Transverse colon (tissue), 4 donors: Measurements from ENCODE around the gene MEGF11. TPM values are rescaled to one million over a fixed set of nuclear protein-coding genes. Genes with fewer than 3 reads are reported as not detected.

Source experiments
- DNase-seq: peaks from one replicate; pipeline ENCODE4 v3.0.0-alpha.2; 2019
- H3K27ac ChIP-seq, 4 donors: fragments of 200-600 bp; sonication (generic); 2 replicates each; pipeline ENCODE4 v1.5.1; 2016 to 2018; ENCODE audit warnings: inconsistent platforms in 4 of 4
- H3K27me3 ChIP-seq: fragments of 200-600 bp; sonication (generic); 2 replicates; pipeline ENCODE4 v1.5.1; 2017; ENCODE audit warnings: inconsistent platforms
- H3K36me3 ChIP-seq, 4 donors: fragments of 200-600 bp; sonication (generic); 2 replicates each; pipeline ENCODE4 v1.5.1; 2017 to 2019; ENCODE audit warnings: inconsistent platforms in 4 of 4
- H3K4me1 ChIP-seq, 4 donors: fragments of 200-600 bp; sonication (generic); 2 replicates each; pipeline ENCODE4 v1.5.1; 2017 to 2020; ENCODE audit warnings: inconsistent platforms in 4 of 4
- H3K4me3 ChIP-seq, 4 donors: fragments of 200-600 bp; sonication (generic); 1 replicate in 1 of 4; 2 replicates in 3 of 4; pipeline versions ENCODE4 v1.5.1 to v1.6.1; 2017 to 2019; ENCODE audit warnings: inconsistent platforms in 4 of 4
- H3K9me3 ChIP-seq, 2 donors: fragments of 200-600 bp; sonication (generic); 2 replicates each; pipeline ENCODE4 v1.5.1; 2017 to 2019; ENCODE audit warnings: inconsistent platforms in 2 of 2
- EP300 ChIP-seq: sonication (generic); formaldehyde crosslinking; IDR thresholded peaks from one replicate; pipeline ENCODE4 v1.6.1; 2017; ENCODE audit warnings: antibody characterized with exemption, low read depth
- POLR2A ChIP-seq: fragments of 450-650 bp; IDR thresholded peaks from one replicate; pipeline ENCODE4 v1.6.1; 2016; ENCODE audit warnings: antibody characterized with exemption, mild to moderate bottlenecking, moderate library complexity
- POLR2AphosphoS5 ChIP-seq, 3 donors: sonication (generic); formaldehyde crosslinking; IDR thresholded peaks; one replicate each; pipeline ENCODE4 v1.6.1; 2016; ENCODE audit warnings: antibody characterized with exemption in 3 of 3
- WGBS, 2 donors: methylation state at CpG; one replicate each; pipeline ENCODE4 v1.1.5; 2018; ENCODE audit warnings: low coverage in 1 of 2; 5-methylcytosine and 5-hydroxymethylcytosine counted together
- in situ Hi-C, 4 donors: fragments of 200-750 bp; cut with MboI; loops; one replicate each; pipeline versions ENCODE4 v1.15.0 to v1.15.1; 2017; ENCODE audit warnings: low sequenced_read_pairs in 3 of 4, low pct_ligation_motif_present in 1 of 4, low pct_unique_long_range_greater_than_20kb in 1 of 4
- intact Hi-C: fragments of 100-400 bp; cut with DNase I; formaldehyde crosslinking; loops from one replicate; pipeline ENCODE4 v1.15.1; 2023; ENCODE audit warnings: low total_unique reads
- total RNA-seq, 4 donors: library from RNA; depleted of rRNA; stranded (reverse); fragments of >200 nt; gene quantifications; one replicate each; pipeline ENCODE4 v1.1.0, GENCODE V29; 2016
- TF ChIP-seq, protein P1 (sequence below), 5 experiments: fragments of 200-600 bp in 3 of 5; fragments of 450-650 bp in 2 of 5; sonication (generic) in 3 of 5; IDR thresholded peaks; 1 replicate in 2 of 5; 2 replicates in 3 of 5; pipeline ENCODE4 v1.5.1; 2016 to 2017; ENCODE audit warnings: antibody characterized with exemption in 5 of 5, inconsistent platforms in 3 of 5, mild to moderate bottlenecking in 2 of 5, moderate library complexity in 1 of 5

Gene MEGF11
- total RNA-seq, 4 donors from 2014 or later = 0.16 TPM; not detected in 3

GRCh38 chr15:66078929-66079275, 174.6 kb downstream of the MEGF11 start:
- no peaks in the 10 kb centered on the region for H3K9me3 ChIP-seq
- H3K27ac ChIP-seq = no peak overlapping the region
- 72% methylated on average over 5 of the region's 5 CpGs; no CpG with 5 or more reads in 1 of the 2 donors for WGBS, 2 donors
- H3K36me3 ChIP-seq = no peaks in the 10 kb centered on the region
- peaks cover 9% of the 10 kb centered on the region for H3K27me3 ChIP-seq
- H3K4me3 ChIP-seq = no peak overlapping the region
- in situ Hi-C loops (no loop called here), intact Hi-C loops (no loop called here)
- H3K4me1 ChIP-seq = peaks cover 0 to 9% (median 5%) of the 10 kb centered on the region in 4 donors
- DNase-seq = no peak
- no peak for TF ChIP-seq POLR2AphosphoS5 (IDR thresholded peaks at IDR 0.05)
- TF ChIP-seq, protein P1, sequence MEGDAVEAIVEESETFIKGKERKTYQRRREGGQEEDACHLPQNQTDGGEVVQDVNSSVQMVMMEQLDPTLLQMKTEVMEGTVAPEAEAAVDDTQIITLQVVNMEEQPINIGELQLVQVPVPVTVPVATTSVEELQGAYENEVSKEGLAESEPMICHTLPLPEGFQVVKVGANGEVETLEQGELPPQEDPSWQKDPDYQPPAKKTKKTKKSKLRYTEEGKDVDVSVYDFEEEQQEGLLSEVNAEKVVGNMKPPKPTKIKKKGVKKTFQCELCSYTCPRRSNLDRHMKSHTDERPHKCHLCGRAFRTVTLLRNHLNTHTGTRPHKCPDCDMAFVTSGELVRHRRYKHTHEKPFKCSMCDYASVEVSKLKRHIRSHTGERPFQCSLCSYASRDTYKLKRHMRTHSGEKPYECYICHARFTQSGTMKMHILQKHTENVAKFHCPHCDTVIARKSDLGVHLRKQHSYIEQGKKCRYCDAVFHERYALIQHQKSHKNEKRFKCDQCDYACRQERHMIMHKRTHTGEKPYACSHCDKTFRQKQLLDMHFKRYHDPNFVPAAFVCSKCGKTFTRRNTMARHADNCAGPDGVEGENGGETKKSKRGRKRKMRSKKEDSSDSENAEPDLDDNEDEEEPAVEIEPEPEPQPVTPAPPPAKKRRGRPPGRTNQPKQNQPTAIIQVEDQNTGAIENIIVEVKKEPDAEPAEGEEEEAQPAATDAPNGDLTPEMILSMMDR (IDR thresholded peaks at IDR 0.05) = no peak
- no peak for TF ChIP-seq POLR2A
- TF ChIP-seq EP300 = no peak

DNA sequence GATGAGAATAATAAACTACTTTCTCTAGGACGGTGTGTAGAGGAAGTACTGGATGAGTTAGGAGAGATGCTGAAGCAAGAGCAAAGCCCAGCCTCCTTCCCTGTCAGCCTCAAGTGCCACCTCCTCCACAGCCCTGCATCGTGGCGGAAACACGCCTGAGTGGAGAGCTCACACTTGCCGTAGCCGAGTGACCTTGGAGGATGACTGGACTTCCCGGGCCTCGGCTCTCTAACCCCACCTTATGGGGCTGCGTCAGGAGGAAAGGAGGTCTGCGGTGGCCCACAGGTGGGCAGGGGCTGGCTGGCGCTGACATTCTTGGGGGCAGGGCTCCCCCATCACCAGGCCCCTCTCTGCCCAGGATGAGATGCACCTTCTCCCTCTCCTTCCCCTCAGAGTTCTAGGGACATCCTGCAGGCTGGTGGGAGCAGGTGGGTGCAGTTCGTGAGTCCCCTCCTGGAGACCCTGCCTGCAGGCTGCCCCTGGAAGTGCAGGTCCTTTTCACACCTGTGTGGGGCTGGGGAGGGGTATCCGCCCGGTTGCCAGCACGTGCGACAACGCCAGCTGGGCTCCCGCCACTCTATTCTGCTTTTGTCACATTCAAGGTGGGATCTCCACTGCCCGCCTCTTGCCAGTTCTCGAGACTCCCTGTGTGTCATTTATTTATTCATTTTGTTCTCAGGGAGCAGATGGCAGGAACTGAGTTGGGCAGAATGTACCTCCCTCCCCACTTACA, 175.2 kb downstream of the MEGF11 start:
- H3K4me1 ChIP-seq = peaks cover 0 to 9% (median 5%) of the 10 kb centered on the region in 4 donors
- in situ Hi-C loops = no loop called here
- no peaks in the 10 kb centered on the region for H3K36me3 ChIP-seq
- no peak overlapping the region for H3K27ac ChIP-seq
- H3K9me3 ChIP-seq = no peaks in the 10 kb centered on the region
- intact Hi-C loops = no loop called here
- H3K4me3 ChIP-seq = no peak overlapping the region
- TF ChIP-seq EP300 = no peak
- TF ChIP-seq POLR2A = no peak
- no peak for TF ChIP-seq POLR2AphosphoS5 (IDR thresholded peaks at IDR 0.05)
- DNase-seq = no peak
- H3K27me3 ChIP-seq = peaks cover 9% of the 10 kb centered on the region
- 0 to 70% methylated on average over 1 to 13 of the region's 20 CpGs for WGBS, 2 donors

- in situ Hi-C loops = no loop called here
- Histone ChIP-seq H3K27me3 (peaks cover 9% of the 10 kb centered on the region), H3K4me3 (no peak overlapping the region), H3K36me3 (no peaks in the 10 kb centered on the region), H3K9me3 (no peaks in the 10 kb centered on the region), H3K27ac (no peak overlapping the region), H3K4me1 (peaks cover 0 to 9% (median 5%) of the 10 kb centered on the region in 4 donors)
- intact Hi-C loops = no loop called here
- WGBS, 2 donors = 60 to 84% methylated on average over 1 to 6 of the region's 6 CpGs
- DNase-seq = no peak
- TF ChIP-seq POLR2AphosphoS5 (IDR thresholded peaks at IDR 0.05) = no peak
These were observed 176.3 kb downstream of the MEGF11 start for GRCh38 chr15:66077320-66077663.

DNA sequence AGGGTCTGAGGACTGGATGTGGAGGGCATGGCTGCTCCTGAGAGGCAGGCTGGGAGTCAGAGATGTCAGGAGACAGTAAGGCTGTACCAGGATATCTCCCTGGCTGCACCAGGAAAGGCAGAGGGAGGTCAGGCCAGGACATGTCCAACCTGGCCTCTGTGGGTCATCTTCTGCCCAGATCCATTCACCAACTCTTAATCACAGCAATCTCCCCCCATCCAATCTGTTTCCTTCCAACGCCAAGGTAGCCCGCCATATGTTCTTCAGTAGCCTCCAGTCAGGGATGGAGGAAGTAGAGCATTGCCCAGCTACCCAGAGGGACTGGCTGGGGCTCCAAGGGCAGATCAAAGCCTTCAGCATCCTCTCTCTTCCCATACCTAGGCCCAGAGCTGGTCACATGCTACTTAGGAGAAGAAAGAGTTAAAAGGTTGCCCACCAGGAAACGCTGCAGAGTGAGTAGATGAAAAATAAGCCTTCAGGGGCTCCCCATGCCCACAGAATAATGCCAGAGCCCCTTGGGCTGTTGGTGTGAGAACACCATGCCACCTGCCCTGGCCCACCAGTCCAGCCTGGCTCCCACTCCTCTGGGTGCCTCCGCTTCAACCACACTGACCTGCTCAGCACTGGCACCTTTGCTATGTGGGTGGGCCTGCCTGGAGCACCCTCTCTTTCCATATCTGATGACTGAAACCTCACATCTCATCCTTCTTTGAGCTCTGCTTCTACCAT, 176.8 kb downstream of the MEGF11 start:
- 86 to 100% methylated on average over 2 to 4 of the region's 4 CpGs for WGBS, 2 donors
- H3K4me3 ChIP-seq = no peak overlapping the region
- no peak overlapping the region for H3K27ac ChIP-seq
- peaks cover 9% of the 10 kb centered on the region for H3K27me3 ChIP-seq
- in situ Hi-C loops = no loop called here
- no peaks in the 10 kb centered on the region for H3K36me3 ChIP-seq
- H3K4me1 ChIP-seq = peaks cover 0 to 9% (median 5%) of the 10 kb centered on the region in 4 donors
- H3K9me3 ChIP-seq = no peaks in the 10 kb centered on the region
- no peak for TF ChIP-seq EP300
- TF ChIP-seq, protein P1 (IDR thresholded peaks at IDR 0.05) = no peak
- TF ChIP-seq POLR2A = no peak
- TF ChIP-seq POLR2AphosphoS5 (IDR thresholded peaks at IDR 0.05) = no peak
- intact Hi-C loops = no loop called here
- DNase-seq = no peak

DNA sequence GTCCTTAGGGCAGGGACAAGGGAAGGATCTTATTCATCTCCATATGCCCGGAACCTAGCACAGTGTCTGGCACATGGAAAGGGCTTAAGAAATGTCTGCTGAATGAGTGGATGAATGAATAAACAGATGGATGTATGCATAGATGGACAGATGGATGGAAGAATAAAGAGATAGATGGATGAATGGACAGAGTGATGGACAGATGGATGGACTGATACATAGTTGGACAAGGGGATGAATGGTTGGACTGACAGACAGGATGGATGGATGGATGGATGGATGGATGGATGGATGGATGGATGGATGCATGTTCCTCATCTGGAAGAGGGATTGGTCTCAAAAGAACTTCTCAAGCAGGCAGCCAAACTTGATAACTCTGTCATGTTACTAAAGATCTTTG, 177.6 kb downstream of the MEGF11 start:
- Histone ChIP-seq H3K4me3 (no peak overlapping the region), H3K27ac (no peak overlapping the region), H3K36me3 (no peaks in the 10 kb centered on the region), H3K4me1 (peaks cover 0 to 7% (median 3%) of the 10 kb centered on the region in 4 donors), H3K9me3 (no peaks in the 10 kb centered on the region), H3K27me3 (peaks cover 9% of the 10 kb centered on the region)
- in situ Hi-C loops (no loop called here), intact Hi-C loops (no loop called here)
- TF ChIP-seq POLR2AphosphoS5 (IDR thresholded peaks at IDR 0.05) (no peak), POLR2A (no peak), EP300 (no peak)
- TF ChIP-seq, protein P1 (IDR thresholded peaks at IDR 0.05) = no peak
- 90 to 100% methylated on average over 1 of the region's 1 CpG for WGBS, 2 donors
- DNase-seq = no peak
